Activated naive CD4-positive, alpha-beta T cell treated with anti-CD3 and anti-CD28 coated beads, Interleukin-2, amount 50 U/mL, for 16 hours (primary cell): ENCODE results near the gene BRS3.
A peak's percentile ranks its signal among the peaks of the same experiment; 100 is the strongest.

ENCODE experiments used
- DNase-seq: peaks from one replicate; pipeline ENCODE4 v3.0.0-alpha.2; 2020

BRS3 gene

GRCh38 chrX:136496186-136496763 lies 8.5 kb downstream of the BRS3 start:
- no peak for DNase-seq

GRCh38 chrX:136496764-136497555 lies 9.2 kb downstream of the BRS3 start:
- DNase-seq, result peak; percentile 86

GRCh38 chrX:136497556-136498052 lies 9.9 kb downstream of the BRS3 start, which contains the start of gene HTATSF1:
Gene HTATSF1 (plus strand): TSS chrX:136497592. CDS start chrX:136497685, 93 bp downstream.
- DNase-seq, result no peak

GRCh38 chrX:136519069-136519468 lies 31.3 kb downstream of the BRS3 start:
- no peak for DNase-seq

GRCh38 chrX:136523770-136524169 lies 36.0 kb downstream of the BRS3 start:
- DNase-seq, result no peak

- DNase-seq, result no peak
These were observed 38.2 kb downstream of the BRS3 start for GRCh38 chrX:136525738-136526606.

GRCh38 chrX:136528645-136529315 lies 41.0 kb downstream of the BRS3 start:
- DNase-seq, result no peak

GRCh38 chrX:136529795-136530194 lies 42.0 kb downstream of the BRS3 start:
- no peak for DNase-seq

- no peak for DNase-seq
These were observed 44.2 kb downstream of the BRS3 start, which contains the start of gene VGLL1 for GRCh38 chrX:136531951-136532350. Gene VGLL1 (plus strand): TSS chrX:136532215. CDS start chrX:136536021, 3,806 bp downstream.

GRCh38 chrX:136534131-136534530 lies 46.4 kb downstream of the BRS3 start:
- no peak for DNase-seq

GRCh38 chrX:136538811-136539210 lies 51.1 kb downstream of the BRS3 start:
- DNase-seq, result no peak

- no peak for DNase-seq
These were observed 52.5 kb downstream of the BRS3 start for GRCh38 chrX:136540226-136540625.

- DNase-seq, result no peak
These were observed 53.5 kb downstream of the BRS3 start for GRCh38 chrX:136541294-136541693.

GRCh38 chrX:136542281-136542680 lies 54.5 kb downstream of the BRS3 start:
- no peak for DNase-seq
